ENCODE data around the gene PIKFYVE. TPM values are rescaled to one million over a fixed set of nuclear protein-coding genes. Genes with fewer than 3 reads are reported as not detected.

PIKFYVE gene
- total and polyA plus RNA-seq, 10 of the 15 experiments (the other 5 are each of a cell fraction or from before 2014, with no cell fraction given), result 5.2 to 41.7 (median 19.6) TPM

DNA sequence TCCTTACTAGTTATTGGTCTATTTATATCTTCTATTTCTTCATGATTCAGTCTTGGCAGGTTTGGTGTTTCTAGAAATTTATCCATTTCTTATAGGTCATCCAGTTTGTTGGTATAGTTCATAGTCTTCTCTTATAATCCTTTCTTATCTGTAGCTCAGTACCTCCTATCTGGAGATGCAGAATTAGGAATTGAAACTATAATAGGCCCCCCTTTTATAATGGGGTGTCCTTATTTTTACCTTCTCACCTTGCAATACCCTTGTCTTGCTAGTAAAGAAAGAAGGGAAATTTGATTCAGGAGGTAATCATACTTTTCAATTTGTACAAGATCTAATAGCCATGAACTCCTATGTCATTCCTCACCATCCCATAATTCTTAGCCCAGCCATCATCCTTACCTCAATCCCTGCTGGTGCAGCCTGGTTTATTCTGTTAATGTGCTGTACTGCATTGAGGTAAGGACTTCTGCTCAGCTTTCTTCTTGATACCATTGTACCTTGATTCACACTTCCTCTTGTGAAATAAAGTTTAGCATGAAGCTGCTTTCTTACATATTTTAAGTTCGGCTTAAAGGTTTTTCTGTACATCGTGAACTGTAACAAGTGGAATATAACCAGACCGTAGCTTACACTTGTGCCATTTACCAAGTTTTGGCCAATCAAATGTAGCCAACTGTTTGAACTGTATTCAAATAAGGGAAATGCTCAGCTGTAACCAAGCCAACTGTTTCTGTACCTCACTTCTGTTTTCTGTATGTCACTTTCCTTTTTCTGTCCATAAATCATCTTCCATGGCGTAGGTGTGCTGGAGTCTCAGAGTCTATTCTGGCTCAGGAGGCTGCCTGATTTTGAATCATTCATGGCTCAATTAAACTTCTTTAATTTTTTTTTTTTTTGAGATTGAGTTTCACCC lies 100.4 kb downstream of the PIKFYVE start:
- Histone ChIP-seq H3K4me1 (ENCODE audit: control insufficient read depth, insufficient read depth, low read length) (no peaks in the 10 kb centered on the region; the same call in 1 of the 2 replicates), H3K9ac (ENCODE audit: control insufficient read depth, insufficient read depth, low read length) (no peak overlapping the region), H3K4me3 (no peak overlapping the region), H2AFZ (ENCODE audit: control insufficient read depth, low read depth, low read length) (peak overlapping the region; percentile 8; the same call in 1 of the 2 replicates), H3K9me3 (replicated peaks; ENCODE audit: control insufficient read depth, insufficient read depth, low read length) (peaks cover 3% of the 10 kb centered on the region; the same call in 1 of the 3 replicates), H3K36me3 (ENCODE audit: control insufficient read depth in 2 of 2, insufficient read depth in 2 of 2, low read length in 1 of 2) (no peaks in the 10 kb centered on the region), H3K79me2 (ENCODE audit: control insufficient read depth, insufficient read depth, low read length) (no peaks in the 10 kb centered on the region), H3K4me2 (ENCODE audit: control insufficient read depth, insufficient read depth) (peak overlapping the region; percentile 3; the same call in 1 of the 2 replicates), H3K27me3 (replicated peaks in 1 of 2; ENCODE audit: control insufficient read depth in 2 of 2, insufficient read depth in 2 of 2, low read length in 1 of 2) (no peaks in the 10 kb centered on the region), H4K20me1 (ENCODE audit: control insufficient read depth, insufficient read depth) (no peaks in the 10 kb centered on the region), H3K27ac (ENCODE audit: control insufficient read depth, insufficient read depth) (no peak overlapping the region)
- ATAC-seq (peak; percentile 76), DNase-seq (ENCODE audit: low read depth, low spot score) (peak; percentile 11), FAIRE-seq (peak; percentile 38)
- no TSS peak for BruUV-seq (replicated peaks)
- ChIA-PET SMC1A (ENCODE audit: uncharacterized antibody, unreplicated experiment) (interaction anchor here (0.7 to 1.4 kb wide), 10 partner anchors 9 to 192 kb away, joined by 3 to 5 read pairs (median 4); no protein-coding TSS in a partner anchor), POLR2A (interaction anchor here (0.6 kb wide), 1 partner anchor 100 kb away, joined by 3 read pairs; the partner anchor contains the start of gene PIKFYVE), CTCF (interaction anchor here (0.7 to 2.2 kb wide), 8 partner anchors 8 to 575 kb away, joined by 3 to 11 read pairs (median 3); no protein-coding TSS in a partner anchor), RAD21 (ENCODE audit: unreplicated experiment) (interaction anchor here (0.8 to 1.3 kb wide), 2 partner anchors 46 to 100 kb away, joined by 3 to 7 read pairs; partner anchors contain the start of gene PIKFYVE)
- 6% methylated on average over 4 of the region's 4 CpGs for WGBS (ENCODE audit: insufficient coverage, insufficient replicate concordance, low lambda C conversion rate, missing lambda C conversion rate)
- intact Hi-C loops (cut with micrococcal nuclease; ENCODE audit: unreplicated experiment), result no loop called here
- in situ Hi-C loops (cut with MboI), result no loop called here
- TF ChIP-seq KDM1A (IDR thresholded peaks at IDR 0.05; ENCODE audit: borderline replicate concordance), result no peak
- TF ChIP-seq ZZZ3 (IDR thresholded peaks at IDR 0.05; ENCODE audit: control insufficient read depth, insufficient read length, low read depth), result no peak
- TF ChIP-seq ZBTB40 (IDR thresholded peaks at IDR 0.05; ENCODE audit: borderline replicate concordance), result no peak; the same call in 1 of the 2 replicates
- TF ChIP-seq FOS (IDR thresholded peaks at IDR 0.05; ENCODE audit: borderline replicate concordance, extremely low read depth, insufficient read length), result no peak
- TF ChIP-seq SREBF2 (IDR thresholded peaks at IDR 0.05; ENCODE audit: low read length), result no peak
- TF ChIP-seq CBFB (IDR thresholded peaks at IDR 0.05; ENCODE audit: low read depth), result no peak
- TF ChIP-seq, protein P1, sequence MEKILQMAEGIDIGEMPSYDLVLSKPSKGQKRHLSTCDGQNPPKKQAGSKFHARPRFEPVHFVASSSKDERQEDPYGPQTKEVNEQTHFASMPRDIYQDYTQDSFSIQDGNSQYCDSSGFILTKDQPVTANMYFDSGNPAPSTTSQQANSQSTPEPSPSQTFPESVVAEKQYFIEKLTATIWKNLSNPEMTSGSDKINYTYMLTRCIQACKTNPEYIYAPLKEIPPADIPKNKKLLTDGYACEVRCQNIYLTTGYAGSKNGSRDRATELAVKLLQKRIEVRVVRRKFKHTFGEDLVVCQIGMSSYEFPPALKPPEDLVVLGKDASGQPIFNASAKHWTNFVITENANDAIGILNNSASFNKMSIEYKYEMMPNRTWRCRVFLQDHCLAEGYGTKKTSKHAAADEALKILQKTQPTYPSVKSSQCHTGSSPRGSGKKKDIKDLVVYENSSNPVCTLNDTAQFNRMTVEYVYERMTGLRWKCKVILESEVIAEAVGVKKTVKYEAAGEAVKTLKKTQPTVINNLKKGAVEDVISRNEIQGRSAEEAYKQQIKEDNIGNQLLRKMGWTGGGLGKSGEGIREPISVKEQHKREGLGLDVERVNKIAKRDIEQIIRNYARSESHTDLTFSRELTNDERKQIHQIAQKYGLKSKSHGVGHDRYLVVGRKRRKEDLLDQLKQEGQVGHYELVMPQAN (conservative IDR thresholded peaks at IDR 0.05), result no peak
- no peak for TF ChIP-seq MXI1 (IDR thresholded peaks at IDR 0.05; ENCODE audit: low read depth, low read length)
- TF ChIP-seq, protein P2, sequence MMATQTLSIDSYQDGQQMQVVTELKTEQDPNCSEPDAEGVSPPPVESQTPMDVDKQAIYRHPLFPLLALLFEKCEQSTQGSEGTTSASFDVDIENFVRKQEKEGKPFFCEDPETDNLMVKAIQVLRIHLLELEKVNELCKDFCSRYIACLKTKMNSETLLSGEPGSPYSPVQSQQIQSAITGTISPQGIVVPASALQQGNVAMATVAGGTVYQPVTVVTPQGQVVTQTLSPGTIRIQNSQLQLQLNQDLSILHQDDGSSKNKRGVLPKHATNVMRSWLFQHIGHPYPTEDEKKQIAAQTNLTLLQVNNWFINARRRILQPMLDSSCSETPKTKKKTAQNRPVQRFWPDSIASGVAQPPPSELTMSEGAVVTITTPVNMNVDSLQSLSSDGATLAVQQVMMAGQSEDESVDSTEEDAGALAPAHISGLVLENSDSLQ (IDR thresholded peaks at IDR 0.05), result peak; percentile 90
- TF ChIP-seq NR2F1 (conservative IDR thresholded peaks at IDR 0.05), result no peak
- no peak for TF ChIP-seq RAD51 (IDR thresholded peaks at IDR 0.05)
- no peak for TF ChIP-seq MYB (IDR thresholded peaks at IDR 0.05; ENCODE audit: borderline replicate concordance, low read depth, low read length)

All from GM12878 (cell line).